ENCODE data around the gene PPP1R10.
"Not testable (repeated sequence)": the region's sequence is repeated elsewhere in the genome, so short reads cannot be mapped to it uniquely, and the experiment has no call there.

PPP1R10 gene
- 77.2 to 279 (median 100) reads per million in 9 experiments for total RNA-seq

DNA sequence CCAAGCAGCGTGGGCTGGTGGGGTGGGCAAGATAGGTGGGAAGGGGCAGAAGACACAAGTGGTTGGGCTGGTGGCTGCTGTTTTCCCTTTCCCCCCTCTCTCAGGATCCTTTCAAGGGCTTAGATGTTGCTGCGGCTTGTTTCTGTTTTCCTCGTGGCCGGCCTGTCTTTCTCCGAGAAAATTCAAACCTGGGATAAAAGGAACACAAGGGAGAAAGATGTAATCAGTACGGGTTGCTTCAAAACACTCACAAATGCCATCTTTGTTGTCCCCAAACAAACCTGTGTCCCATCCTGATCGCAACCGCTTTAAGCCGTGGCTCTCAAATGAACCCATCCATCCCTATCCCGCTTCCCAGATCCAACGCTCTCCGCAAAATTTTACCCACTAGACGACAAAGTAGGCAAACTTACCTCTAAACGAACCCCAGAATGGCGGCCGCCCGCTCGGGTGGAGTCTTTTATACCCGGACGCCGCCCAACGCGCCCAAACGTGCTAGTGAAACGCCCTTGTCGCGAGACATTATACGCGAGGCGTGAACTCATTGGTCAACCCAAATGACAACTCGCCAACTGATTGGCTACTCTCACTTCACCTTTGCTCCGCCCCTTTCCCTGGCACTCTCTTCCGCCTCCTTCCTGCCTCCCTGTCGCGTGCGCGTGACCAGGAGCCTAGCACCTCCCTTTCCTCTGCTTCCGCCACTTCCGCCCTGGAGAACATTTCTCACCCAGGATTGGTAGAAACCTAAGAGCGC lies at the start of gene PPP1R10:
PPP1R10 (minus strand) TSS at position 433 of the 754 bp plus-strand sequence. CDS start 7,299 bp downstream, outside the sequence.
- no peaks in the 10 kb centered on the region for H3K27me3 Mint-ChIP-seq
- peak within 1 kb of the TSS; percentile 100 for H3K27ac Mint-ChIP-seq
- H3K4me3 Mint-ChIP-seq: peak within 1 kb of the TSS; percentile 95 to 97
- peaks cover 78% of the 10 kb centered on the region for H3K36me3 Mint-ChIP-seq (ENCODE audit: insufficient read depth)
- peak; percentile 72 for ATAC-seq (replicated peaks)
- peak; percentile 97 to 98 (median 97) for DNase-seq
- no peaks in the 10 kb centered on the region for H3K9me3 Mint-ChIP-seq
- peaks cover 28 to 33% of the 10 kb centered on the region in 2 donors for H3K4me1 Mint-ChIP-seq (ENCODE audit: low read depth in 2 of 2)

DNA sequence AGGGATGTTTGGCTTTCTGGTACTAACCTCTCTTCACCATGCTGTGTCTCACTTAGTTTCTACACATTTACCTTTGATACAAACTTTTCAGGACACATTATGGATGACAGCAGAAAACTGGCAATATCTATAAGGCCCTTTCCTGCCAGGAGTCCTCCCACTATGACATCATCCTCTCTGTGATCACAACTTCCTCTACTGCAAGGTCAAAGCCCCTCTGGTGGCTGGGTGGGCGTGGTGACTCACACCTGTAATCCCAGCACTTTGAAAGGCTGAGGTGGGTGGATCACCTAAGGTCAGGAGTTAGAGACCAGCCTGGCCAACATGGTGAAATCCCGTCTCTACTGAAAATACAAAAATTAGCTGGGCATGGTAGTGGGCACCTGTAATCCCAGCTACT lies 49.3 kb upstream of the PPP1R10 start:
- peak overlapping the region in 1 of 2 donors; percentile 60 for H3K27ac Mint-ChIP-seq
- H3K4me3 Mint-ChIP-seq; ATAC-seq (replicated peaks); H3K27me3 Mint-ChIP-seq; DNase-seq; H3K9me3 Mint-ChIP-seq: not testable (repeated sequence)
- peaks cover 68% of the 10 kb centered on the region for H3K36me3 Mint-ChIP-seq (ENCODE audit: insufficient read depth)
- peaks cover 10 to 11% of the 10 kb centered on the region in 2 donors for H3K4me1 Mint-ChIP-seq (ENCODE audit: low read depth in 2 of 2)

DNA sequence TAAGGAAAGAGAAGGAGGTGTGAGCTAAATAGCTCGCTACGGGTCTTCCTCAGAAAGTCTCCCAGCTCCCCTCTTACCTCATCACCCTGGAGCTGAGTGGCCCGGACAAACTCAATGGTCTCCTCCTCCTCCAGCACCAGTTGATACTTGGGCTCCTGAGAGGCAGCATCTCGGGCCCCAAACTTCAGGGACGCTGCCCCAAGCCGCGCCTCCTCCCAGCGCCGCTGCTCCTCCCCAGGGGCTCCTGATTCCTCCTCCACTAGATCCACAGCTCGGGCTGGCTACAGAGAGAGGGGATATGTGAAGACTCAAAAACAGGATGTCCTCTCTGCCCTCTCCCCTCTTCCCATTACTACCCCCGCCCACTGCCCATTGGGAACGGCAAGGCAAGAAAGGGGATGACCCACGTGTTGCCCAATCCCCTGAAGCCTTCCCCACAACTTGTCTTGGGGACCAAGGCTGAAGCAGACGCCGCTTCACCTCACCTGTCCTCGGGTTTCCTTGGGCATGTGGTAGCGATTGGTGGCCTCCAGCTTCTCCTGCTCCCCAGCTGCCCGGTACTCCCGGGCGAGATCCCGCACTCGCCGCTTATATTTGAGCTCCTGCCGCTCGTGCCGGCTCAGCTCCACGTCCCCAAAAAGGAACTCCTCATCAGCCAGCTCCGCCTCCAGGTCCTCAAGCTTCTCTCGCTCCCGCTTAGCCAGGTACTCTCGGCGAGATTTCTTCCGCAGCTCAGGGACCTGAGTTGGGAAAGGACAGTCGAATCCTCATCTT lies 48.1 kb upstream of the PPP1R10 start:
- Mint-ChIP-seq H3K27me3 (no peaks in the 10 kb centered on the region), H3K27ac (peak overlapping the region in 1 of 2 donors; percentile 15), H3K9me3 (no peaks in the 10 kb centered on the region), H3K36me3 (ENCODE audit: insufficient read depth) (peaks cover 76% of the 10 kb centered on the region), H3K4me1 (ENCODE audit: low read depth in 2 of 2) (peaks cover under 1 to 4% of the 10 kb centered on the region in 2 donors), H3K4me3 (no peak overlapping the region)
- no peak for DNase-seq
- ATAC-seq (replicated peaks): no peak

DNA sequence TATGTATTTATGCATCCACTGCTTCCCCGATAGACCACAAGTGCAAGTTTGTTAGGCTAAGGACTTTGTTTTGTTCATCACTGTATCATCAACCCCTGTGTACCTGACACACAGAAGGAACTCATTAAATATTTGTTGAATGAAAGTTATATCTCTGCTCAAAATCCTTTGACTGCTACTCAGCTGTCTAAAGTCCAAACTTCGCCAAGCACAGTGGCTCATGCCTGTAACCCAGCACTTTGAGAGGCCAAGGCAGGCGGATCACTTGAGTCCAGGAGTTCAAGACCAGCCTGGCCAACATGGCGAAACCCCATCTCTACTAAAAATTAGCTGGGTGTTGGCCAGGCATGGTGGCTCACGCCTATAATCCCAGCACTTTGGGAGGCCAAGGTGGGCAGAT lies 40.9 kb upstream of the PPP1R10 start:
- not testable (repeated sequence) for H3K27me3 Mint-ChIP-seq; H3K4me1 Mint-ChIP-seq (ENCODE audit: low read depth in 2 of 2); DNase-seq; H3K9me3 Mint-ChIP-seq; H3K4me3 Mint-ChIP-seq; ATAC-seq (replicated peaks)
- Mint-ChIP-seq H3K36me3 (ENCODE audit: insufficient read depth) (peaks cover 78% of the 10 kb centered on the region), H3K27ac (peak overlapping the region in 1 of 2 donors; percentile 23)

DNA sequence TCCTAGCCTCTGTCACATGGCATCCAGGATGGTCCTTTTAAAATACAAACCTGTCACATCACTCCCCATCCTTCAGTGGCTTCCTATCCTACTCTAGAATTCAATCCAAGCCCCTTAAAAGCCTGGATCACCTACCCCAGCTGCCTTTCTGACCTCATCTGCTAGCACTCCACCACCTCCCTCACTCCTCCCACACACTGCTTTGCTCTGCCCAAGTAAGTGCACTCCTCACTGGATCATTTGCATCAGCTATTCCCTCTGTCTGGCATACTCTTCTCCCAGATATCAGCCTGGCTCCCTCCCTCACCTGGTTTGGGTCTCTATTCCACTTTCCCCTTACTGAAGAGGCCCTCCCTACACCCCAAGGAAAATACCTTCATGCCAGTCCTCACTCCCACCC lies 40.4 kb upstream of the PPP1R10 start:
- H3K9me3 Mint-ChIP-seq: no peaks in the 10 kb centered on the region
- H3K27me3 Mint-ChIP-seq: no peaks in the 10 kb centered on the region
- ATAC-seq (replicated peaks): no peak
- H3K27ac Mint-ChIP-seq: peak overlapping the region; percentile 23 to 35
- H3K36me3 Mint-ChIP-seq (ENCODE audit: insufficient read depth): peaks cover 77% of the 10 kb centered on the region
- H3K4me1 Mint-ChIP-seq (ENCODE audit: low read depth in 2 of 2): no peaks in the 10 kb centered on the region
- no peak overlapping the region for H3K4me3 Mint-ChIP-seq
- no peak for DNase-seq

DNA sequence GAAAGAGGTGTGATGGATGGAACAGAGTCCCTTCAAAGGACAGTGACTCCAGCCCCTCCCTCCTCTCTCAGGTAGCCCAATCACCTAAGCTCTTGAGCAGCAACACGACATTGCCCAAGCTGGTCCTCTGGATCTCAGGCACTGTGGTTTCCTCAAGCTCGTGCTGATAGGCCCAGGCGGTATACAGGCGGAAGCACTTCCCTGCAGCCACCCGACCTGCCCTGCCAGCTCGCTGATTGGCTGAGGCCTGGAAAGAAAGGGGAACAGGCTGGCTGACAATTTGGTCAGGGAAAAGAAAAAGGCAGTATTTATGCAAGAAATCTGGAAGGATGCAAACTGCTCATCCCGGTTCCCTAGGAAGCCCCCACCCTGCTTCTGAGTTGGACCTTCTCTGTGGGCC lies 39.5 kb upstream of the PPP1R10 start:
- Mint-ChIP-seq H3K9me3 (no peaks in the 10 kb centered on the region), H3K27ac (peak overlapping the region in 1 of 2 donors; percentile 35), H3K27me3 (no peaks in the 10 kb centered on the region), H3K4me1 (ENCODE audit: low read depth in 2 of 2) (no peaks in the 10 kb centered on the region), H3K4me3 (no peak overlapping the region), H3K36me3 (ENCODE audit: insufficient read depth) (peaks cover 80% of the 10 kb centered on the region)
- DNase-seq (no peak), ATAC-seq (replicated peaks) (no peak)

DNA sequence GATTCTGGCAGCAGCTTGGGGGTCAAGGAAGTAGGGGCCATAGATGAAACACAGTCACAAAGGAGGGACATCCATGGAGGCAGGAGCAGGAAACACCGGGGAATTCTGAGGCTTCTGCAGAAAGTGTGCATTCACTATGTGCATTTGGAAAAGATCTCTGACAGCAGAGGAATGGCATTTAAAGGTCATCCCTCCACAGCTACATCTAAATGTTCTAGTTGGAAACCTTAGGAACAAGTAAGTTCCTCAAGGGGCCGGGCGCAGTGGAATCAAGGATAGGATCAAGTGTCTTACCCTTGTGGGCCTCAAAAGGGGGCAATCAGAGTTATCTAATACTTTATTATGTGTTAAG lies 38.7 kb upstream of the PPP1R10 start:
- no peak for ATAC-seq (replicated peaks)
- Mint-ChIP-seq H3K4me3 (no peak overlapping the region), H3K27ac (peak overlapping the region in 1 of 2 donors; percentile 1), H3K4me1 (ENCODE audit: low read depth in 2 of 2) (no peaks in the 10 kb centered on the region), H3K9me3 (no peaks in the 10 kb centered on the region), H3K36me3 (ENCODE audit: insufficient read depth) (peaks cover 82% of the 10 kb centered on the region), H3K27me3 (no peaks in the 10 kb centered on the region)
- no peak for DNase-seq

DNA sequence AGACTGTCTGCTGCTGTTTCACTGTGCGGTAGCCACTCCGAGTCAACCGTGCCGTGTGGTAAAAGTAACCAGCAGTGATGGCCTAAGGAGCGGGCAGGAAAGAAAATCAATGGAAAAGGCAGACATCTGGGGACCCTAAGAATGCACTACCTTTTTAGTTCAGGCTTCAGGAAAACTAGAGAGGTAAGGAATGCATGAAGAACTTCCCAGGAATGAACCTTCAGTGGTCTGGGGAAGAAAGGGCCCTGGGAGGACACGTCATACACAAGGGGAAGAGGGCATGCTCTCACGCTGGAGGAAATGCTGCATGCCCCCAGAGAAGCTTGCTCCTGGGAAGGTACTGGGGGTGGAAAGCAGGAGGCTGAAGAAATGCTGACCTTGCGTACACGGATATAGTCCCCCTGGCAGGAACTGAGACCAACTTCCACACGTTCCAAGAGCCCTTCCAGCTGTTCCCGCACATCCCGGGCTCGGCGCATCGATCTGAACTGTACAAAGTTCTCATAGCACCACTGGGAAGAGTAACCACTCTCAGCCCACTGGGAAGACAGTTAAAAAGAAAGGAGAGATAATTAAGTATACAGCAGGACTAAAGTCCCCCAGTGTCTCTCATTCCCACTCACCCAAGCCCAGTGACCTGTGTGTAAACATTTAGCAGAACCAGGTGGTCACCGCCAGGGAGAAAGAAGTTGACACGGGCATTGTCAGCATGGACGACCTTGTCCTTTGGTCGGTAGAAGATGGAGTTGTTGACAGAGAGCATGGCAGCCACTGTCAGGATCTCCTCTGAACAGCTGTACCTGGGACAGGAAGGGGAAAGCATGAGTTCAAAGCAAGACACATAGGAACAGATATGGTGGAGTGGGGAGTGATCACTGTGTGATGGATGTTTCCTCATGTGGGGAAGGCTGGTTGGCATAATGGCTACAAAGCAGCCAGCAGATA lies 38.0 kb upstream of the PPP1R10 start:
- Mint-ChIP-seq H3K27ac (peak overlapping the region; percentile 1 to 79), H3K9me3 (no peaks in the 10 kb centered on the region), H3K36me3 (ENCODE audit: insufficient read depth) (peaks cover 76% of the 10 kb centered on the region), H3K4me1 (ENCODE audit: low read depth in 2 of 2) (no peaks in the 10 kb centered on the region), H3K4me3 (no peak overlapping the region), H3K27me3 (no peaks in the 10 kb centered on the region)
- DNase-seq (no peak), ATAC-seq (replicated peaks) (no peak)

DNA sequence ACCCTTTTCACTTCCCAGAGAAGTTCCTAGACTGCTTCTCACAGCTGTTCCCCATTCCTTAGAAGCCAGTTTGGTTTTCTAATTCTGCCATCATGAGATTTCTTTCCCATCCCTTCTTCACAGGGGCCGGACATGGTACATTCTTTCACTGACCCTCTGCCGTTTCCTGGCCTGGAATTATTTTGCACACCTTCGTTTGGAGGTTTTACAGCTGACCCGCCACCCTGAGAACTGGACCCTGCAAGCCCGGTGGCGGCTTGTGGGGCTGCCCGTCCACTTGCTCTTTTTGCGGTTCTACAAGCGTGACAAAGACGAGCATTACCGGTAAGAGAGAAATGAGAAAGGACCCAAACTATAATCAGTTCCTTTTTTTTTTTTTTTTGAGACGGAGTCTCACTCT lies 34.1 kb upstream of the PPP1R10 start:
- H3K27me3 Mint-ChIP-seq: no peaks in the 10 kb centered on the region
- peaks cover 48% of the 10 kb centered on the region for H3K36me3 Mint-ChIP-seq (ENCODE audit: insufficient read depth)
- H3K9me3 Mint-ChIP-seq: no peaks in the 10 kb centered on the region
- ATAC-seq (replicated peaks) (no peak), DNase-seq (no peak)
- peak overlapping the region in 1 of 2 donors; percentile 44 for H3K27ac Mint-ChIP-seq
- H3K4me1 Mint-ChIP-seq (ENCODE audit: low read depth in 2 of 2): peaks cover 11 to 13% of the 10 kb centered on the region in 2 donors
- H3K4me3 Mint-ChIP-seq: no peak overlapping the region

DNA sequence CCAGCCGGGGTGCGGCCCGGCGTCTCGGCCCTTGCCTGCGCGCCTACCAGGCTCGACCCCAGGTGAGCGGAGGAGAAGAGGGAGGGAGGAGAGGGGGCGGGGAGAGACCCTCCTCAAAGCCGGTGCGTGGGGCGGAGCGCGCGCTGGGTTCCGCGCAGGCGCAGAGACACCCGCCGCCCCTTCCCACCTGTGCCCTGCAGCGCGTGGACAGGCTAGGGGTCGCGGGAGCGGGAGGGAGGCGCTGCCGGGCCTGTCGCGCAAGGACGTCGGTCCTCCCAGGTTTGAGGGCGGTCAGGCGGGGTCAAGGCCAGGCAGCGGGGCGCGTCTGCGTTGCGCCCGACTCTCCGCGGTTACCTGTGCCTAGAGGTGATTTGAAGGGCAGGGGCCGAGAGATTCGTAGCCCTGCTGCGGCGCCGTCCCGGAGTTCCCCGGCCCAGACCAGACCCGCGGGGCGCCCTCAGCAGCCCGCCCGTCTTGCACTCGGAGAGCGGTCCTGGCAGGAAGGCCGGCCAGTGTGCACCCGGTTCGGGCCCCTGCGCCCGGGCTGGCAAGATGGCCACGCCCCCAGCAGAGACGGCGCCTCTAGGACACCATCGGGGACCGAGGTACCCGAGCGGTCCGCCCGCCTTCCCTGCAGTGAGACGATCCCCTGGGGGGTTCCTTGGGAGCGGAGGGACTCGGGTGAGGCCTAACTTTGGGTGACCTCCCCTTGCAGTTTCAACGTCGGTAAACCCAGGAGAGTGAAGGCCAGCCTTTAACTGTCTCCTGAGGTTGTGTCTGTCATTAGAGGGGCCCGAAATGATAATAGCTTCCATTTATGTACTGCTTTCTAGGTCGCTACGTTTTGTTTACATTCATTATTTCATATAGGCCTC lies 30.4 kb upstream of the PPP1R10 start:
- no peaks in the 10 kb centered on the region for H3K9me3 Mint-ChIP-seq
- peaks cover 17 to 22% of the 10 kb centered on the region in 2 donors for H3K4me1 Mint-ChIP-seq (ENCODE audit: low read depth in 2 of 2)
- DNase-seq (peak; percentile 63 to 65 (median 65)), ATAC-seq (replicated peaks) (peak; percentile 74)
- peak overlapping the region; percentile 69 to 90 for H3K27ac Mint-ChIP-seq
- H3K36me3 Mint-ChIP-seq (ENCODE audit: insufficient read depth): peaks cover 30% of the 10 kb centered on the region
- peak overlapping the region; percentile 82 to 84 for H3K4me3 Mint-ChIP-seq
- H3K27me3 Mint-ChIP-seq: no peaks in the 10 kb centered on the region

DNA sequence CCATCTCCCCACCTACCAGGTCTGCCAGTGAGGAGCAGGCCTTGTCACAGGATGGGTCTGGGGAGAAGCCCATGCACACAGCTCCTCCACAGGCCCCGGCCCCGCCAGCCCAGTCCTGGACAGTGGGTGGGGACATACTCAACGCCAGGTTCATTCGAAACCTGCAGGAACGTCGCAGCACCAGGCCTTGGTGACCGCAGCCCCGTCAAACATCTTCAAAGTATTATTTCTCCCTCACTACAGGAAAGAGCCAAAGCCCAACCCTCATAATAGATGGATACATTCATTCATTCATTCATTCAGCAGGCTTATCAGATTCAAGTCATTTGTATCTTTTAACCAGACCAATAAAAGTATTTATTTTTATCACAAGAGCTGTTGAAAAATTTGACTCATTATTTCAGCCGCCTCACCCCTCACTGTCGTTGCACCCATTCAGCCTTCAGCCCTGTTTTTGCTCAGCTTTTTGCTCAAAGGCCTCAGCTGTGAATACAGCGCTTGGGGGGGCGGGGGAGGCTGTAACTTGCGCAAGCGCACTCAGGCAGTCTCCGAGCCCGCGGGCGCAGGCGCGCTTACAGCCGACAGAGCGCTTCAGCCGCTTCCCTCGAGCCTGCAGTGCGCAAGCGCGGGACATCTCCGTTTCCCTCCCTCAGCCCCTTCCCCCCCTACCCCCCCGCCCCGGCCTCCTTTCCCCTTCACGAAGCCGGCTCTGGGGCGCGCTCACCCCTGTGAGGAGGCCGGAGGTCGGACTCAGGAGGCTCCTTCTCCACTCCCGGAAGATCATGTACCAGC lies 29.6 kb upstream of the PPP1R10 start, which contains the start of gene C6orf136:
C6orf136 (plus strand) TSS at position 684 of the 792 bp plus-strand sequence; CDS start at position 783, 99 bp downstream.
- Mint-ChIP-seq H3K27ac (peak within 1 kb of the TSS; percentile 69 to 90), H3K9me3 (no peaks in the 10 kb centered on the region), H3K36me3 (ENCODE audit: insufficient read depth) (peaks cover 22% of the 10 kb centered on the region), H3K27me3 (no peaks in the 10 kb centered on the region), H3K4me1 (ENCODE audit: low read depth in 2 of 2) (peaks cover 17 to 22% of the 10 kb centered on the region in 2 donors), H3K4me3 (peak within 1 kb of the TSS; percentile 82 to 84)
- ATAC-seq (replicated peaks) (peak; percentile 73), DNase-seq (peak; percentile 82 to 87 (median 85))
